DOHH2 (cell line): ENCODE results near the gene CCDC78.

Experiments used
- CTCF ChIP-seq: fragments of 200-600 bp; sonication (generic); IDR thresholded peaks from one replicate; pipeline ENCODE4 v1.5.1; 2014; ENCODE audit warnings: antibody characterized with exemption, mild to moderate bottlenecking, low read depth, low read length; ENCODE audit not compliant: poor library complexity, severe bottlenecking
- EZH2phosphoT487 ChIP-seq: fragments of 200-600 bp; sonication (generic); IDR thresholded peaks from 2 replicates; pipeline ENCODE4 v1.6.1; 2017; ENCODE audit warnings: borderline replicate concordance, mild to moderate bottlenecking, antibody characterized with exemption, low read length, moderate library complexity, mixed read lengths

- TF ChIP-seq CTCF (no peak), EZH2phosphoT487 (no peak)
Measured at GRCh38 chr16:720990-721764, 5.1 kb downstream of the CCDC78 start, which contains the start of gene ANTKMT.
